CD4-positive, alpha-beta T cell treated with Interferon gamma for 1 hour (primary cell): ENCODE data around the gene TIMM23B.
A peak's percentile ranks its signal among the peaks of the same experiment; 100 is the strongest.
"Not testable (repeated sequence)": the region's sequence is repeated elsewhere in the genome, so short reads cannot be mapped to it uniquely, and the experiment has no call there.

Experiments
- DNase-seq: peaks from one replicate; pipeline ENCODE4 v3.0.0-alpha.2; 2020

The TIMM23B gene

GRCh38 chr10:49941447-49942338 is at the start of gene TIMM23B, which contains the start of gene PARG:
TSS of gene TIMM23B (plus strand) at chr10:49942053. CDS start at chr10:49942195, 142 bp downstream.
TSS of gene PARG (minus strand) at chr10:49942027. CDS start at chr10:49941725, 302 bp downstream.
- DNase-seq: peak; percentile 75

DNA sequence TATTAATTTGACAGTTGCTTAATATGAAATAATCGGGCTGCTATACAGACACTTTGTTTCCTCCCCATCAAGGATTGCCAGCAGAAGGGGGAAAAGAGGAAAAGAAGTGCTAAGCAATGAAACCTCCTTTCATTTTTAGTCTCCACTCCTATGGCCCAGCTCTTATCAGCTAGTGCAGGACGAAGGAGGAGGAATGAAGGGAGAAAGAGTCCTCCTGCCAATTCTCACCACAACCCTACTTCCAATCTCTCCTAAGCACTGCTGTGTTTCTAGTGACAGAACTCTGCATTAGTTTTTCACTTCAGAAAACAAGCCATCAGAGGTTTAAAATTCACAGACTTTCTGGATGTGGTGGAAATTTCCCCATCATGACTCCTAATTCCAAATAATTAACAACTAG is 41.9 kb upstream of the TIMM23B start:
- DNase-seq: not testable (repeated sequence)

- DNase-seq: not testable (repeated sequence)
Measured at GRCh38 chr10:49900406-49900805, 41.4 kb upstream of the TIMM23B start.

DNA sequence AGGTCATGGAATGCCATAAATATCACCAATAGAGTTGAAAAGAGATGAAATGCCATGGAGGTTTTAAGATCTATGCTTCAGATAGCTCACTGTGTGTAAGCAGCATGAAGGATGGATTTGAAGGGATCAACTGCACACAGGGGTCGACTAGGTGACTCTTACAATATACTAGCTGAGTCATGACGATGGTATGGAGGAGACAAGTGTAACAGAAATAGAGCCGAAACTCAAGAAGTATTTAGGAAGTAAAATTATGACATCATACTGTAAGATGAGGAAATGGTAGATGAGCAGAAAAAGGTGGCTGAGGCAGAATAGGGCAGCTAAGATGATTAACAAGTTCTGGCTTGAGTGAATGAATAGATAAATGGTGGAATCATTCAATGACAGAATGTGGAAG is 38.0 kb upstream of the TIMM23B start:
- DNase-seq: not testable (repeated sequence)

DNA sequence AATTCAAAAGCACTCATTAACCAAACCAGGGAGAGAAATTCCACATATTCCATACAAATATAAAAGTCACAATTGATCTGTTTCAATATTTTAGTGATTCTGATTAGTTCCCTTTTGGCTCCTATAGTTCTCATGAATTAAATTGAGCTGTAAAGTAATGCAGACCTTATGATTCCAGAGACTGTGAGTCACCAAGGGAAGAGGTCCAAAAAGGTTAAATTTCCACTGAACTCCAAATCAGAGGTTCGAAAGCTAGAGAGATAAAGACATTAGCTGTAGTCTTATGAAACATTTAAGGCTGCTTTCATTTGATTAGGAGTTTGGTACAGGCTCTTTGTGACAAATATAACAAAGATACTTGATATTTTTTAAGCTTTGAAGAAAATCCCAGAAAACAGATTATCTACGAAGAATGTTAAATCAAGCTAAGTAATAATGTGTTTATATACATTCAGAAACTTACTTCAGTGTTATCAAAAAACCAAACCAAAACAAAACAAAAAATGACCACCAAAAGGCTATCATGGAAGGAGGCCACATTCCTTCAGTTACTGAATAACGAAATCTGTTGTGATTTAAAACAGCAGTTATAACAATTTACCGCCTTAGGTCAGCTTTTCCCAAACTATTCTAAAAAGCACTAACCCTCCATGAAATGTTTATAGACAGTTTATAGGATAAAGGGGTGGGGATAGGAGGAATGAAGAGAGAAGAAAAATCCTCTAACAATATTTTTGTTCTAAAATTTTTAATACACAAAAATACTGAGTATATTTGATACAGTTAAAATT is 33.4 kb upstream of the TIMM23B start:
- not testable (repeated sequence) for DNase-seq

DNA sequence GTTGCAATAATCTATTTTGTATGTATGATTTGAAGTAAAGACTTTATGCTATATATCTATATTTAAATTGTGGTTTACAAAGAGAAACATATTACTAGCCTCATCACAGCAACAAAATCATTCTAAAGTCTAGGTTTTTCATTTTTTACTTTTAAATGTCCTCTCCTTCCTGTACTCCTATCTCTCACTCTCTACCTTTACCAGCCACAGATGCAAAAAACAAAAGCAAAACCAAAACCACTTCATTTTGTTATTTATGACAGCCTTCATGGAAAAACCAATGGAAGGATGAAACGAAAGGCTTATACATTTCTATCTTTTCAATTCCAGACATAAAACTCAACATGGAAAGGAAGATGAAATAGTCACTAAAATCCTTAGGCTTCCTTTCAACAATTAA is 31.6 kb upstream of the TIMM23B start:
- not testable (repeated sequence) for DNase-seq

- not testable (repeated sequence) for DNase-seq
Measured at GRCh38 chr10:49916451-49916850, 25.4 kb upstream of the TIMM23B start.

- DNase-seq: not testable (repeated sequence)
Measured at GRCh38 chr10:49917927-49918326, 23.9 kb upstream of the TIMM23B start.

GRCh38 chr10:49922041-49922440 is 19.8 kb upstream of the TIMM23B start:
- not testable (repeated sequence) for DNase-seq

DNA sequence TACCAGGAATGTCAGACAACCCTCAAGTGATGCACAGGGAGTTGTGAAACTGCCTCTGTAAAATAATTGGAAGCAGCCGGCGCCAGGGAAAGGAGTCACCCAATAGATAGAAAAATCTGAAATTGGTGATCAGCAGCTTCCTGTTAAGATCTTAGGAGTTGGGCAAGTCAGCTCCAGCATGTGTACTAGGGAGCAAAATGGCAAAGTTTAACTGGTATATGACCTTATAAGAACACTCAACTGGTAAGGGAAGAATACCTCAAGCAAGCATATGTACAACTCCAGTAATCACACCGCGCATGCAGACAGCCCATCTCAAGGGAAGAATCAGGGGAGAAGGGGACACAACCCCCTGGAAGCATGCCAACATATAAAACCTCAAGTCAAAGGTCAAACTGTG is 18.3 kb upstream of the TIMM23B start:
- DNase-seq: not testable (repeated sequence)

DNA sequence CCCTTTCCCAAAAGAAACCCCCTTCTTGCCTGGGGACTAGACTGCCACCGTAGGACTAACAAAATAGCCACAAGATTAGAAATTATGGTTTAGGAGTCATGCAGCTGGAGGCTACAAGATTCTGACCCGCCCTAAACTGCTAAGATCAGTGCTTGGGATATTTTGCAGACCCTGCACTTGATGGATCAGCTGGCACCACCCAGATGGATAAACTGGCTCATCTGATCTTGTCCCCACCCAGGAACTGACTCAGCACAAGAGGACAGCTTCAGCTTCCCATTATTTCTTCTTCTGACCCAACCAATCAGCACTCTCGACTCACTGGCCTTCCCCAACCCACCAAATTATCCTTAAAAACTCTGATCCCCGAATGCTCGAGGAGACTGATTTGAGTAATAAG is 10.6 kb upstream of the TIMM23B start:
- DNase-seq: not testable (repeated sequence)

GRCh38 chr10:49931959-49932728 is 9.7 kb upstream of the TIMM23B start:
- not testable (repeated sequence) for DNase-seq

- not testable (repeated sequence) for DNase-seq
Measured at GRCh38 chr10:49942339-49942705, 469 bp downstream of the TIMM23B start.

GRCh38 chr10:49943607-49944006 is 1.8 kb downstream of the TIMM23B start:
- not testable (repeated sequence) for DNase-seq

GRCh38 chr10:49948142-49948541 is 6.3 kb downstream of the TIMM23B start:
- not testable (repeated sequence) for DNase-seq

GRCh38 chr10:49948737-49949136 is 6.9 kb downstream of the TIMM23B start:
- not testable (repeated sequence) for DNase-seq

DNA sequence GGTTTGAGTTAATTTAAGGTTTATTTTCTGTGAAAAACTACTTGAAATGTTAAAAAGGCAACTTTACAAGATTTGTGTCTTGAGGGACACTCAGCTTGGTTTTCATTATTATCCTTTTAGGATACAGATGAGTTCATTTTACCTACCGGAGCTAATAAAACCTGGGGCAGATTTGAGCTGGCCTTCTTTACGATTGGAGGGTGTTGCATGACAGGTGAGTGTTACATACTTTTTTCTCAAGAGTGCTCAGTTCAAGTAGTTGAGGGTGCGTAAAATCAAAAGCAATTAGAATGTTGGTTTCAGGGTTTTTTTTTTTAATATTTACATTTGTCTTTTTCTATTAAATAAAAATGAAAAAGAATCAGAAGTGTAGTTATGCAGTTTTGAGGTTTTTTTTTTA is 10.2 kb downstream of the TIMM23B start:
- not testable (repeated sequence) for DNase-seq

DNA sequence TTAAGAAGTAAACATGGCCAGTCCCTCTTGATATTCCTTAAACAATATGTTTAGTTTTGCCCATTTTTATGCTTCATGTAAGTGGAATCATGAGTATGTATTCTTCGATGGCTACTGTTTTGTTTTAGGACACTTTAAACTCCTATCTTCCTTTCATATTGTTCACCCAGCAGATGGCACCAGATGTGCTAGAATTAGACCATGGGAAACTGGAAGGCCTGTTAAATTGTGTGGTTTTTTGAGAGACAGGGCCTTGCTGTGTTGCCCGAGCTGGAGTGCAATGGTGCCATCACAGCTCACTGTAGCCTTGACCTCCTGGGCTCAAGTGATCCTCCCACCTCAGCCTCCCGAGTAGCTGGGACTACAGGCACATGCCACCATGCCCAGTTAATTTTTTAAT is 11.3 kb downstream of the TIMM23B start:
- DNase-seq: not testable (repeated sequence)

GRCh38 chr10:49970331-49970857 is 28.5 kb downstream of the TIMM23B start:
- not testable (repeated sequence) for DNase-seq

- not testable (repeated sequence) for DNase-seq
Measured at GRCh38 chr10:49971466-49971865, 29.6 kb downstream of the TIMM23B start.

DNA sequence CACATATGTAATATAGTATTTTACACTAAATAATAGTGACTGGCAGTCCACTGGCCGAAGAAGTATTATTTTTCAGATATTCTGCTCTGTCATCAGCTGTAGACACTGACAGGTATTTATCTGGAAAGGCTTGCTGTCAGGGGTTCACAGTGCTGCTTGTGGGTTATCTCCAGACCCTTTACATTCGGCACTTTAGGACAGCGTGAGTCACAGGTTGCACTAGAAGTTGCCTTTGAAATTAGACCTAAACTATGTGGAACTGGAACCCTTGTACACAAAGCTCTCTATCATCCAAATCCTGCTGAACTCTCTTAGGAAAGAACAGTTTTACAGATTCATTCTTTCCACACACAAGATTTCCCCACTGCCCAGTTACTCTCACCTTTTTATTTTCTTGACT is 30.2 kb downstream of the TIMM23B start:
- DNase-seq: not testable (repeated sequence)

DNA sequence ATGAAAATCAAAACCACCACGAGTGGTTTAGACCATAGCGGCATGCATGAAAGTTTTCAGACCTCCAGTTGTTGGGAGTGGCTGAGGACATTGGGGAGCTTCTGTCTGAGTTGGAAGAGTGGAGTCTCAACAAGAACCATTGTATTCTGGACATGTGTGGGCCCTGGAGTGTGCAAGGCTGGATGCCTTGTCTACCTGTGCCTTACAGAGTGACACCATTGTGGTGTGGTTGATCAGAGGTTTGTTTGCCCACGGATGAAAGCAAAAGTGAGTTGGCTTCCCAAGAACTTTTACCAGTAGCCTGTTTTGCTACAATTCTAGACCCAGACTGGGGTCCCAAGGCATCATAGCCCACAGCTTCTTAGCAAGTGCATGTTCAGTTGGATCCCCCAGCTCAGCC is 35.9 kb downstream of the TIMM23B start:
- DNase-seq: not testable (repeated sequence)
